NCI-H146 treated with DMSO at 0.1 percent for 48 hours (cell line): Measurements from ENCODE around the gene G3BP1.
"Not testable (repeated sequence)": the region's sequence is repeated elsewhere in the genome, so short reads cannot be mapped to it uniquely, and the experiment has no call there.

Experiments
- DNase-seq: peaks from one replicate; lab custom pipeline; 2025; ENCODE audit not compliant: unreplicated experiment; lab: John Stamatoyannopoulos, UW

G3BP1 gene

DNA sequence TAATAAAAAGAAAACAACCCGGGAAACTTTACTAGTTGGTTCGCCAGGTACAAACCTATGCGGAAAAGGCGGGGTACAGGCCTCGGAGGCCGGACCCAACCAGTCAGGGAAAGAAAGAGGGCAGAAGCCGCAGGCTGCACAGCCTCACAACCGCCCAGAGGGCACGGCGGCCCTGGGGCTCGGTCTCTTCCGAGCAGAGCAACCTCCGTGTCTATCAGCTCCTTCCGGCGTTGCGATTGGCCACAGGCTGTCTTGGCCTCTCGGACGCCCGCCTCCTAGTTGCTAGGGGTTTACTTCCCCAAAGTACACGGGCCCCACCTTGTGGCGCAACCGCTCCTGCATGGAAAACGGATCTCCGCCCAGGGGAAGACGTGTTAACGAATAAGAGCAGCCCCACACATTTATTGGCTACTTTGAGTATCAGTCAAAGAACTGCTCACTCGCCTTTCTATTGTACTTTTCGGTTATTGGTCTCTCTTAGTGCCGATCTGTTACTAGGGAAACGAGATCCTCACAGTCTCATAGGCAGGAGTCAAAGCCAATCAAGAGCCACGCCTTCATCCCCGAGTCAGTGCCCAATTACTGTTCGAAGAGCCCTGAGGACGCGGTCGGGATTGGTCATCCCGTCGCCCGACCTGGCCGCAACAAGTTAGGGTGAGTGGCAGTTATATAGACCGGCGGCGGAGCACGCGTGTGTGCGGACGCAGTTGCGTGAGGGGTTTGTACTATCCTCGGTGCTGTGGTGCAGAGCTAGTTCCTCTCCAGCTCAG is at the start of gene G3BP1:
Gene G3BP1, plus strand, starts transcription at position 696 of the 770 bp plus-strand sequence. CDS start 14,667 bp downstream, outside the sequence.
- peak; percentile 98 for DNase-seq

DNA sequence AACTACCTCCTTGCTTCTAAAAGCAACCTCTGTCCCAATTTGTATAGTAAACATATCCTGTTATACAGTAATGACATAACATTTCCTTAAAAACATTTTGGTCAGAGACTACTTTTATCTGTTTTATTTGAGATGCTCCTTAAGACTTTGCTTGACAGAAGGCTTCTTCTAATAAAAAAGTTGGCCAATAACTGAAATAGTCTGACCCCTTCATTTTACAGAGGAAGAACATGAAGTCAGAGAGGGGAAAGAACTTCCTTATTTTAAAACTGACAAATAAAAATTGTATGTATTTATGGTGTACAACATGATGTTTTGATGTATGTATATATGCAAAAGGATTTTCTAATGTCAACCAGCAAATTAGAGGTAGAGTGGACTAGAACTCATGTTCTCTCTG is 49.2 kb upstream of the G3BP1 start:
- DNase-seq: no peak

- no peak for DNase-seq
Measured at GRCh38 chr5:151724360-151724759, 47.4 kb upstream of the G3BP1 start.

GRCh38 chr5:151729597-151729996 is 42.2 kb upstream of the G3BP1 start:
- DNase-seq: not testable (repeated sequence)

DNA sequence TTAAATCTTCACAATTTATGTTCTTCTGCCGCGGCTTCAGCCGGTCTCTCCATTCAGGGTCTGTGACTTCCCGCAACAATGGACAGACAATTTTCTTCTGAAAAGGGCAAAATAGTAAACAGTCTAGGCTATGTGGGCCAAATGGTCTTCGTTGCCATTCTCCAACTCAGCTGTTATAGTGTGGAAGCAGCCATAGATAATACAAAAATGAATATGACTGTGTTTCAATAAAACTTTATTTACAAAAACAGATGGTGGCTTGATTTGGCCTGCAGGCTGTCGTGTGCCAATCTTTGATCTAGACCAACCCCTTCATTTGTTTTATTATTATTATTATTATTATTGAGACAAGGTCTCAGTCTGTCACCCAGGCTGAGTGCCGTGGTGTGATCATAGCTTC is 41.4 kb upstream of the G3BP1 start:
- no peak for DNase-seq

DNA sequence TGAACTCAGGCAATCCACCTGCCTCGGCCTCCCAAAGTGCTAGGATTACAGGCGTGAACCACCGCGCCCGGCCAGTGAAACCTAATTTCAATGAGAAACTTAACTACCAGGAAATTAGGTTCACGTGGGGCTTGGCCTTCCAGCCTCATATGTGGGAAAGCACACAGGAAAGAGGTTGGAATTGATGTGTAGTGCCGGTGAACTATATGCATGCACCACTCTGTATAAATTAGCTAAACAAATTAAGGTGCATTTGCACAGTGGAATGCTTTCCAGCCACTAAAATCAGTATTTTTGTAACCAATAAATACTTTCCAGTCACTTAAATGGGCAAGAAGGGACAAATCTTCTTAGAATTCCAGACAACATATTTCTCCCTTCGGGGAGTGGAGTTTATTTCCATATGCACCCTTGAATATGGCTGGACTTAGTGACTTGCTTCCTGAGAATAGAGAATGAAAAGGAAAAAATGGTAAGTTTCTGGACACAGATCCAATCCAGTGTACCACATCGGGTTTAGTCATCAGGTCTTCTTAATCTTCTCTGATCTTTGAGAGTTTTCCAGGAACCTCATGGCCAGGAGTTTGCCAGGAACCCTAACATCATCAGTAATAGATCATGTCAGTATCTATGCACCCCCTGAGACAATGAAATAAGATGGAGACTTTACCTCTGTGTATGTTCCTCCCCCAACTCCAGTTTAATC is 38.2 kb upstream of the G3BP1 start:
- no peak for DNase-seq

DNA sequence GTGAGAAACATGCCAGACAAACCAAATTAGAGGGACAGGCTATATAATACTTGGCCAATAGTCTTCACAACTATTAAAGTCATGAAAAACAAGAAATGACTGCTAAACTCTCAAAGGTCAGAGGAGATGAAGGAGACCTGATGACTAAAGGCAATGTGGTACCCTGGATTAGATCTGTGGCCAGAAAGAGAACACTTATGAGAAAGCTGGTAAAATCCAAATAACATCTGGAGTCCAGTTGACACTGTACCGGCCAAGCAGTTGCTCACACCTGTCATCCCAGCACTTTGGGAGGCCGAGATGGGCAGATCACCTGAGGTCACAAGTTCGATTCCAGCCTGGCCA is 37.7 kb upstream of the G3BP1 start:
- DNase-seq: no peak

DNA sequence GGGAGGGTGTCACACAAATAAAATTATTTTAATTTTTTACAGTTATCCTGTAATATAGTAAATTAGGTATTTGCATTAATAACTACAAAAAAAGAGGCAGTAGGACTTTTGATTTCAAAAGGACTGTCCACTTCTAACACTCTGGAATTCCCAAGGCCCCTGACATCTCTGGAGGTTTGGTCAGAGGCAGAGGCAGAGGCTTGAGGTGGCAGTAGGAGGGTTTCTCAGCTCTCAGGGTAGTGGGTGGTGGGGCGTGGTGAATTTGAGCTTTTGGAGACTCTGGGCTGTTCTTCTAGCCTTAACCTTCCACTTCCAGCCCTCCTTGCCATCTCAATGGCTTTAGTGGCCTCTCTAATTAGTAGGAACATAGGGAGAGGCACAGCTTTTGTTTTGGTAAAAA is 36.1 kb upstream of the G3BP1 start:
- DNase-seq: no peak

DNA sequence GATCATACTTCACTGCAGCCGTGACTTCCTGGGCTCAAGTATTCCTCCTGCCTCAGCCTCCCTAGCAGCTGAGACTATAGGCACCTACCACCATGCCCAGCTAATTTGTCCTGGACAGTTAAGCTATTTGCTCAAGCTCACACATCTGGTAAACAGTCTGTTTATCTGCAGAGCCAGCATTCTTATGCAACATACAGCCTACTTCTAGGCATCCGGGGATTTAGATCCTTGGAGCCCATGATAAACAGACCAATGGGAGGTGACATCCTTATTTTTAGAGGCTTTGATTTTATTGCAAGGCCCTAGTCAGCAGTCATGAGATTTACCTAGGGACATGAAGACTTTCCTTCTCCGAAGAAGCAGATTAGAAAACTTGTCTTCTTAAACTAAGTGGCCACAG is 34.3 kb upstream of the G3BP1 start:
- DNase-seq: no peak

DNA sequence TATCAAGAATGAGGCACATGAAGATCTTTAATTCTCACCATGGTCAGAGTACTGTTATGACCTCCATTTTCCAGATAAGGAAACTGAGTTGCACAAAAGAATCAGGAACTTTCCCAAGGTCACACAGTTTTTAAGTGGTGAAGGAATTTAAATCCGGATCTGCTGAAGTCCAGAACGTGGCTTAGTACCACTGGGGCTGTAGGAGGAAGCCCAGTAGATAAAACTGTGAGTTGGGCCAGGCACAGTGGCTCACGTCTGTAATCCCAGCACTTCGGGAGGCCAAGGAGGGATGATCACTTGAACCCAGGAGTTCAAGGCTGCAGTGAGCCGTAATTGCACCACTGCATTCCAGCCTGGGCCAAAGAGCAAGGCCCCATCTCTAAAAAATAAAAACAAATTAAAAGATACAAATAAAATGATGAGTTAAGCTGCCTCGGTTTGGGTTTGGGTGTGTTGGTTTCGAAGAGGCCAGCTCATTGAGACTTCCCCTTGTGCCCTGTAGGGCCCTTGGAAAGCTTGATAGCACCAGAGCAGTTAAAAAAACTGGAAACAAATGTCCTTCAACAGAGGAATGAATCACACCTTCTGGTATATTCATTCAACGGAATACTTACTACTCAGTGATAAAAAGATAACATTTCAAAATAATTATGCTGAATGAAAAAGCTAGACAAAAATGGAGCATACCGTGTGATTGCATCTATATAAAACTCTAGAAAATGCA is 33.5 kb upstream of the G3BP1 start:
- DNase-seq: no peak

- no peak for DNase-seq
Measured at GRCh38 chr5:151739395-151739794, 32.4 kb upstream of the G3BP1 start.

- DNase-seq: no peak
Measured at GRCh38 chr5:151739939-151740335, 31.8 kb upstream of the G3BP1 start.

GRCh38 chr5:151740336-151740942 is 31.3 kb upstream of the G3BP1 start:
- no peak for DNase-seq

- no peak for DNase-seq
Measured at GRCh38 chr5:151740958-151741373, 30.8 kb upstream of the G3BP1 start.

DNA sequence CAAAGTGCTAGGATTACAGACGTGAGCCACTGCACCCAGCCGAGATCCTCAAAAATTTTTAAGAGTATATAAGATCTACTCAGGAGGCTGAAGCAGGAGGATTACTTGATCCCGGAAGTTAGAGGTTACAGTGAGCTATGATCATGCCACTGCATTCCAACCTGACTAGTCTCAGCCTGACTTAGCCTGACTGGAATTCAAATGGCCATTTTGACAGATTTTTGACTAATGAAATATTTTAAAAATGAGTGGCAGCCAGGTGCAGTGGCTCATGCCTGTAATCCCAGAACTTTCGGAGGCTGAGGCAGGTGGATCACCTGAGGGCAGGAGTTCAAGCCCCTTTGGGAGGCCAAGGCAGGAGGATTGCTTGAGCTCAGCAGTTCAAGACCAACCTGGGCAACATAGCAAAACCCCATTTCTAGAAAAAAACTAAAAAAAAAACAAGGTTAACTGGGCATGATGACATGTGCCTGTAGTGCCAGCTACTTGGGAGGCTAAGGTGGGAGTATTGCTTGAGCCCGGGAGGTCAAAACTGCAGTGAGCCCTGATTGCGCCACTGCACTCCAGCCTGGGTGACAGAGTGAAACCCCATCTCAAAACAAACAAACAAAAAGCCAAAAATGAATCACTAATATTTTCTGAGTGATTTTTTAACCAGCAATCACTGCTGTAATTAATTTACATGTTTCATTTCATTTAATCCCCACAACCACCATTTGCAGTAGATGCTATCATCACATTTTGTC is 29.9 kb upstream of the G3BP1 start:
- no peak for DNase-seq

DNA sequence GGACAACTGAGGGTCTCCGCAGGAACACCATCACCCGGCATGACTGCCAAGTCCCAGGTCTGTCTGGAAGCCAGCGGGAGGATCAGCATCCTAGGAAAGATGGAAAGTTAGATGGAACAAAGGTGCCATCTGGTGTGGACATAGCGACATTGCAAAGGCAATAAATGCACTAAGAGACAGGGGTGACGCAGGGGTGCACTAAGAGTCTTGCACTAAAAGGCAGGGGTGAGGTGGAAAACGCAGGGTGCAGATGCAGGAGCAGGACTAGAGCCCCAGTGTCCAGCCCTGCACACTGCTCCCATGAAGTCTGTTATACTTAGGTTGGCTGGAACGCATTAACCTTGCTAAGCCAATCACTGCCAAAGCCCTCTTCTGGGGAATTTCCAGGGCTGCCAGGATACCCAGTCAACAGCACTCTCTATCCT is 28.9 kb upstream of the G3BP1 start:
- DNase-seq: no peak

DNA sequence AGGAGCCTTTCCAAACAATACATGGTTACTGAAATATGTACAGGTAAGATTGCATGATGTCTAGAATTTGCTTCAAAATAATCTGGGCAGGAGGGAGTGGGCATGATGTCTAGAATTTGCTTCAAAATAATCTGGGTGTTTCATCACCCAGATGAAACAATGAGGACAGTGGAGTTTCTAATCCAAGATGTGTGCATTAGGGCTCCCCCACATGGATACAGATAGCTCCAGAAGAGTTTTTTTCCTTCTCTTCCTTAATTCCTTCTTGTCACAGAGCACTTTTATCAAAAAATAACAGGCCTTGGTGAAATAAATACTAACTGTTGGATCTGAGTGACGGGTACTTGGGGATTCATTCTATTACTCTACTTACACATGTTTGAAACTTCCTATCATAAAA is 28.2 kb upstream of the G3BP1 start:
- no peak for DNase-seq

- no peak for DNase-seq
Measured at GRCh38 chr5:151745071-151745705, 26.6 kb upstream of the G3BP1 start.

- no peak for DNase-seq
Measured at GRCh38 chr5:151750121-151750520, 21.6 kb upstream of the G3BP1 start.

DNA sequence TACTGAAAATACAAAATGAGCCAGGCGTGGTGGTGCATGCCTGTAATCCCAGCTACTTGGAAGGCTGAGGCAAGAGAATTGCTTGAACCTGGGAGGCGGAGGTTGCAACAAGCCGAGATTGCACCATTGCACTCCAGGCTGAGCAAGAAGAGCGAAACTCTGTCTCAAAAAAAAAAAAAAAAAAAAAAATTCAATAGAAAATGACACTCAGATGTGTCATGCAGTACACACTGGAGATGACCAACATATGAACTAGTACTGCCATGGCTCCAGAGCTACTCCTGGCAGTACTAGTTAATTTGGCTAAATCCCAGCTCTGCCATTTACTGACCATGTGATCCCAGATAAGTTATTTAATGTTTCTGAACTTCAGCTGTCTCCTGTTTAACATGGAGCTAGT is 20.7 kb upstream of the G3BP1 start:
- DNase-seq: no peak
